Tibial nerve (tissue), 3 donors: Measurements from ENCODE around the gene BTBD9.

Experiments used
- POLR2A ChIP-seq, 2 donors: fragments of 450-650 bp; IDR thresholded peaks; one replicate each; pipeline ENCODE4 v1.6.1; 2017; ENCODE audit warnings: antibody characterized with exemption in 2 of 2, mild to moderate bottlenecking in 2 of 2, moderate library complexity in 2 of 2
- TF ChIP-seq, protein P1 (sequence below), 5 experiments: fragments of 200-600 bp in 3 of 5; fragments of 450-650 bp in 2 of 5; sonication (generic) in 3 of 5; IDR thresholded peaks; one replicate each; pipeline ENCODE4 v1.5.1; 2016 to 2019; ENCODE audit warnings: antibody characterized with exemption in 5 of 5, mild to moderate bottlenecking in 3 of 5, moderate library complexity in 2 of 5

DNA sequence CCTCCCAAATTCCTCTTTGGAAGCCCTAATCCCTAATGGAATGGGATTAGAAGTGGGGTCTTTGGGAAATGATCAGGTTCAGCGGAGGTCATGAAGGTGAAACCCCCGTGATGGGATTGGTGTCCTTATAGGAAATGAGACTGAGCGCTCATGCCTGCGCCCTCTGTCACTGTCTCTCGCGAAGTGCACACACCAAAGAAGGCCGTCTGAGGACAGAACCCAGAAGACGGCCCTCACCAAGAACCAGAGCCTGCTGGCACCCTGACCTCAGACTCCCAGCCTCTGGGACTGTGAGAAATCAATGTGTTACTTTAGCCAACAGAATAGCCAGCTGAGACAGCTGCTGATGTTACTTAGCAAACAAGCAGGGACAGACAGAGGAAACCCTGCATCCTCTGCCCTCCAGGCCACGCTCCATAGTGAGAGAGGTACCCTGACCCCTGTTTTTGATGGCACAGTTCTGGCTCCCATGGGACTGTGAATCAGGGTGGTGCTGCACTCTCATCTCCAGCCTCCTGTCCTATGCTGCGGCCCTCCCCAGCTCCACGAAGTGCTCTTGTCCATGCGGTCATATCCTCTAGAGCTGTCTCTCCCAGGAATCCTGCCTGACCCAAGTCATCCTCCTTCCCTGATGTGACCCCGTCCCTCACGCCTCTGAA is 450.9 kb downstream of the BTBD9 start:
- TF ChIP-seq, protein P1, sequence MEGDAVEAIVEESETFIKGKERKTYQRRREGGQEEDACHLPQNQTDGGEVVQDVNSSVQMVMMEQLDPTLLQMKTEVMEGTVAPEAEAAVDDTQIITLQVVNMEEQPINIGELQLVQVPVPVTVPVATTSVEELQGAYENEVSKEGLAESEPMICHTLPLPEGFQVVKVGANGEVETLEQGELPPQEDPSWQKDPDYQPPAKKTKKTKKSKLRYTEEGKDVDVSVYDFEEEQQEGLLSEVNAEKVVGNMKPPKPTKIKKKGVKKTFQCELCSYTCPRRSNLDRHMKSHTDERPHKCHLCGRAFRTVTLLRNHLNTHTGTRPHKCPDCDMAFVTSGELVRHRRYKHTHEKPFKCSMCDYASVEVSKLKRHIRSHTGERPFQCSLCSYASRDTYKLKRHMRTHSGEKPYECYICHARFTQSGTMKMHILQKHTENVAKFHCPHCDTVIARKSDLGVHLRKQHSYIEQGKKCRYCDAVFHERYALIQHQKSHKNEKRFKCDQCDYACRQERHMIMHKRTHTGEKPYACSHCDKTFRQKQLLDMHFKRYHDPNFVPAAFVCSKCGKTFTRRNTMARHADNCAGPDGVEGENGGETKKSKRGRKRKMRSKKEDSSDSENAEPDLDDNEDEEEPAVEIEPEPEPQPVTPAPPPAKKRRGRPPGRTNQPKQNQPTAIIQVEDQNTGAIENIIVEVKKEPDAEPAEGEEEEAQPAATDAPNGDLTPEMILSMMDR (IDR thresholded peaks at IDR 0.05): no peak
- no peak for TF ChIP-seq POLR2A (IDR thresholded peaks at IDR 0.05)
